GOT3 (cell line): ENCODE results near the gene PROK1.
"Not testable (repeated sequence)": the region's sequence is repeated elsewhere in the genome, so short reads cannot be mapped to it uniquely, and the experiment has no call there.

ENCODE experiments used
- DNase-seq: peaks from one replicate; lab custom pipeline; 2025; ENCODE audit warnings: mixed read lengths; lab: John Stamatoyannopoulos, UW

PROK1 gene, protein sequence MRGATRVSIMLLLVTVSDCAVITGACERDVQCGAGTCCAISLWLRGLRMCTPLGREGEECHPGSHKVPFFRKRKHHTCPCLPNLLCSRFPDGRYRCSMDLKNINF

DNA sequence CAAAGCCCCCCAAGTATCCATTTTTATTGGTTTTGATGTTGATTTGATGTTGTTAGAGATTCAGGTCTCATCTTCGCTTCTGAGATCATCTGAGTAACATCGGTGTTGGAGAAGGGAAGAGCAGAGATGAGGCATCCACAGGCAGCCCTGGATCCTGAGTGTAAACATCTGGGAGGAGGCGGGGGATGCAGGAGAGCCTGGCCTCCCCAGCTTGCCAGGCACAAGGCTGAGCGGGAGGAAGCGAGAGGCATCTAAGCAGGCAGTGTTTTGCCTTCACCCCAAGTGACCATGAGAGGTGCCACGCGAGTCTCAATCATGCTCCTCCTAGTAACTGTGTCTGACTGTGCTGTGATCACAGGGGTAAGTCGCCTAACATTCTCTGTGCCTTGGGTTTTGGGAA is at the start of gene PROK1:
Gene PROK1, plus strand, starts transcription at position 221 of the 400 bp plus-strand sequence. Its CDS starts 68 bp downstream, at position 289.
- no peak for DNase-seq

DNA sequence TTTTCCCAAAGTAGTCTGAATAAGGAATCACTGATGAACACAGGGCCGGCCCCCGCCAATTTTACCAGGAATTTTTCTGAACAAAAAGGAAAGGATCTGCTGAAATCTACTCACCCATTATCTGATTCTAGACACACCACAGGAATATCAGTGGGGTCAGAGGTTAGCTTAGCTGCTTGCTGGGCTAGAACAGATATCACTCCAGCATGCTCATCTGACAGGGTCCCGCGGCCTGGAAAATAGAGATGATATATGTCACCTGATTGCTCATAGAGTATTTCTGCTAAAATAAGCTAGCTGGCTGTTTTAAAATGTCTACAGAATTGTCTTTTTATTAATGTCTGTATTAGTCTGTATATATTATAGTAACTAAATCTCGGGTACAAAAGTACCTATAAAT is 47.1 kb upstream of the PROK1 start:
- no peak for DNase-seq

DNA sequence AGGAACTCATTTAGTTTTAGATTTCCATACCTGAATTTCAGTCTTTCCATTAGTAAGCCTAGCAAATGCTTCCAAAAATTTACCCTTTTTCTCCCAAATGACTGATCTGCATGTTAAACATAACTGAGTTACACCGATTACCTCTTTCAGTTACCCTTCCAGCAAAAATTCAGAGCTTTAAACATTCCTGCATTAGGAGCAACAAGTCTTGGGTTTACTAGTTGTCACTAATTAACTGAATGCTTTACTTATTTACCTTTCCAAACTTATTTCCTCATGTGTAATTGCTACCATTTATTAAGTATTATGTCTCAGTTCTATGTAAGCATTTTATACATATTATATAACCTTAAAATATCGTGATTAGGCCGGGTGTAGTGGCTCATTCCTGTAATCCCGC is 46.5 kb upstream of the PROK1 start:
- DNase-seq, result no peak

DNA sequence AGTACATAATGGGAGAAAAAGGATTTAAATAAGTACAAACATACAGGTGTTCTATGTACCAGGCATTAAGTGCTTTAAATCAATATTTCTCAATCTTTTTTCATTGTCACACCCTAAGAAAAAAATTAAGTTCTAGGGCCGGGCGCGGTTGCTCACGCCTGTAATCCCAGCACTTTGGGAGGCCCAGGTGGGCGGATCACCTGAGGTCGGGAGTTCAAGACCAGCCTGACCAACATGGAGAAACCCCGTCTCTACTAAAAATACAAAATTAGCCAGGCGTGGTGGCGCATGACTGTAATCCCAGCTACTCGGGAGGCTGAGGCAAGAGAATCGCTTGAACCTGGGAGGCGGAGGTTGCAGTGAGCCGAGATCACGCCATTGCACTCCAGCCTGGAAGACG is 44.5 kb upstream of the PROK1 start:
- not testable (repeated sequence) for DNase-seq

DNA sequence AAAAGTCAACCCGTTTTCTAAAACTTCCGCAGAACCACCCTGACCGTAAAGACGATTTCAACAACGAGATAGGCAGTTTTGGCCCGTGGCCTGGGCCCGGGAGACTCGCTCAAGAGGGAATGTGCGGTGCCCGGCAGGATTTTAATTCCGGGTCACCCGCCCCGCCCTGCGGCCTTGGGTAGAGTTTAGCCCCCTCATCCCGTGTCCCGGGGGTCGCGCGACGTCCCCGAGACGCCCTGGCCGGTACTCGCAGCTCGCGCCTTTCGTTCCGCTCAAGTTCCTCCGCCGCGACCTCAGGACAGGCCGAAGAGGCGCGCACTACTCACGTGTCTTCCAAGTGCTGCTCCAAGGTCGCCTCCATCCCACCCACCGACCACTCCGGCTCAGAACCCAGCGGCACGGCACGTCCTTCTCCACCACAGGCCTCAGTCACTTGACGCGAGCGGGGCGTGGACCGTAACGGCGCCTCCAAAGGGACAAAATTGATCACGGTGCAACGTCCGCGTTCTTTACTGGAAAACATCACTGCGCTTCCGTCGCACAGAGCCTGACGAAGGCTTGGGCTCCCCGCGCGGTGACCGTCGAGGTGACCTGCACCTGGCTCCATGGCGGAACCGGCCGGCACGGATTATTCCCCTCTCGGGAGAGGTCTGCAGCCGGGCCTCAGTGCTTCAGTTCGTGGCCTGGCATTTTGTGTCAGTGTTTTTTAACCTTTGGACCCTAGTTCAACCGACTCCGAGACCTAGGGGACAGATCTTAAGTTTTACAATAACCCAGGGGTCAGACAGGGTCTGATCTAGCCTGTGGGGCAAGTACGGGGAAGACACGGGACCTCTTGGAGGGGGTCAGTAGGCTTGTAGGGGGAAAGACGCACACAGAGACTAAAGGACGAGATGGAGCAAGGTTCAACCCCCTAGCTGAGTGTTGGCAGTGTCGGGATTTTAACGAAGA is 43.4 kb upstream of the PROK1 start, which contains the start of gene LAMTOR5:
Gene LAMTOR5, minus strand, starts transcription at position 435 of the 951 bp plus-strand sequence. Its CDS starts 74 bp downstream, at position 361.
- peak; percentile 42 for DNase-seq

DNA sequence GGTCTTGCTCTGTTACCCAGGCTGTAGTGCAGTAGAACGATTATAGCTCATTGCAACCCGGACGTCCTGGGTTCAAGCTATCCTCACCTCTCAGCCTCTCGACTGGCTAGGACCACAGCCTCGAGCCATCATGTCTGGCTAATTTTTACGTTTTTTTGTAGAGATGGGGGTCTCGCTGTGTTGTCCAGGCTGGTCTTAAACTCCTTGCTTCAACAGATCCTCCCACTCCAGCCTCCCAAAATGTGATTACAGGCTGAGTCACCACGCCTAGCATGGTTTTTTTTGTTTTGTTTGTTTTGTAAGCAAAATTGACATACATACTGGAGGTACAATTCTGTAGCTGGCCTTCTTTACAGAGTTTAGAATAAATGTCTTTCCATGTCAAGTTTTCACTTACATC is 42.5 kb upstream of the PROK1 start:
- DNase-seq, result no peak

DNA sequence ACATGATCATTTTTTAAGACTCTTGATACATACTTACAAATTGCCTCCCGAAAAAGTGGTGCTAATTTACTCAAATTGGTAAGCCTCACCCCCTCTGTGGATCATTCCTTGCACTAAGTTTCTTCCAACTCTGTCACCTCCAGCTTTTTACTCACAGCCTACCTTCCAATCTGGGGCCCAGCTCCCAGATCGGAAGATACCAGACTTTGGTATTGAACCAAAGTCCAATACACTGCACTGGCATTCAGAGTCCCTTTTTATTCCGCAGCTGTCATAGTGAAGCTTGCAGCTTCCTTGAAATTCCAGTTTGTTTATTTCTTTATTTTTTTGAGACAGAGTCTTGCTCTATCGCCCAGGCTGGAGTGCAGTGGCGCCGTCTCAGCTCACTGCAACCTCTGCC is 41.6 kb upstream of the PROK1 start:
- no peak for DNase-seq

DNA sequence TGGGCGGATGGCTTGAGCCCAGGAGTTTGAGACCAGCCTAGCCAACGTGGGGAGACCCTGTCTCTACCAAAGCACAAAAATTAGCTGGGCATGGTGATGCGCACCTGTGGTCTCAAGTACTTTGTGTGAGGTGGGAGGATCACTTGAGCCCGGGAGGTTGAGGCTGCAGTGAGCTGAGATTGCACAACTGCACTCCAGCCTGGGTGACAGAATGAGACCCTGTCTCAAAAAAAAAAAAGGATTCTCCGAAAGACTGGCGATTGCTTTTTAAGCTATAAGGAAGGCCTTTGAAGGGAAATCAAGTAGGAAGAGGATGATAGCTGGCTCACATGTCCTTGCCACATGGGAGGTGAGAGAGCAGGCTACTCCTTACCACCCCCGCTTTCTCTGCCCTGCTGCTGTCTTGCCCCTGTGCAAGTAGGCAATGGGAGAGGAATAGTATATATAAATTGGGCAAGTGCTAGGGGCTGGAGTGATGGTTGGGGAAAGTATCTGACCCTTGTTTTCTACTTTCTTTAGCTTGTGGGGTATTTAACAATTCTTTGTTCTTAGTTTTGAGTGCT is 39.7 kb upstream of the PROK1 start:
- no peak for DNase-seq

DNA sequence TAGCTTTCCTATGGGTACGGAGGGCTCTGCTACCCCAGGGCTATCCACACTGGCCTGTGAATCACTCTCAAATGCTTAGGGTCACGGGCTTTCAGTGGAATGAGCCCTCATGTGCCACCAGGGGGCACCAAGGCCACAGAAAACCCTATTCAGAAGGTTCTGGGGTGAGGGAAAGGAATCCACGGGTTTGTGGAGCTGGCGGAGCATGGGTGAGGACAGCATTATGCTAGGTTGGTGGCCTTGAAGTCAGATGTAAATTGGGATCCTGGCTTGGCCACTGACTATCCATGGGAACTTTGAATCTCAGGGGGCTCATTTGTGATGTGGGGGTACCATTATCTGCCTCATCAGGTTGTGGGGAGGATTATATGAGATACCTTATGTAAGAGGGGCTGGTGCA is 38.4 kb upstream of the PROK1 start:
- DNase-seq, result peak; percentile 4

DNA sequence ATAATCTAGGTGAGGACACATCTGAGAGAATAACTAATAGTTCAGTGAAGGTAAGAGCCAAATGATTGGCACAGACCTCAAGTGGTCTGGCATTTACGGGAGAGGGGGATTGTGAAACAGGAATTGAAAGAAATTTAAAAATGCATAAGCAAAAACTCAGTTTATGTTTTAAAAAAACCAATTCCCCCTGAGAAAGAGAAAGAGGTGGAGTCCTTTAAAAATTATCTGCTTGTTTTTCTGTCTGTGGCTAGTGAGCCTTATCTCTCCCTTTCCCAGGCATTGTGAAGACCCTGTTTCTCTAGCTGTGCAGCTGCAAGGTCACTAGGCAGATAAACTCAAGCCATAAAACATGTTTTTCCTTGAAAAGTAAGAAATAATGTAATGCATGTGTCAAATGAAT is 37.9 kb upstream of the PROK1 start:
- not testable (repeated sequence) for DNase-seq

DNA sequence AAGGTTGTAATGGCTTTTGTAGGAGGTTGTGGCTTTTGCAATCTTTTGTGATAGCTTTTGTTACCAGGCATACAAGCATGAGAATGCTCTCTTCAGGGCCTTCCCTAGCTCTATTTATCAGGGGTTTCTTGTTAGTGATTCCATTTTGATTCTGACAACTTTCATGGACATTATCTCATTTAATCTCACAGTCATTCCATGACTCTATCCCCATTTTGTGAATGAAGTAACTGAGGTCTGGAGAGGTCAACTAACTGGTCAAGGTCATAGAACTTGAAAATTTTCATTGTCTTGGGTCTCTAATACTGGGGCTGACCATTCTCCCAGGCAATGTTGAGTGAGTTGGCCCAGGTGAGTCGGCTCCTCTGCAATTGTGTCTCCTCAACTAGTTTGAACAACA is 32.2 kb upstream of the PROK1 start:
- DNase-seq, result no peak

DNA sequence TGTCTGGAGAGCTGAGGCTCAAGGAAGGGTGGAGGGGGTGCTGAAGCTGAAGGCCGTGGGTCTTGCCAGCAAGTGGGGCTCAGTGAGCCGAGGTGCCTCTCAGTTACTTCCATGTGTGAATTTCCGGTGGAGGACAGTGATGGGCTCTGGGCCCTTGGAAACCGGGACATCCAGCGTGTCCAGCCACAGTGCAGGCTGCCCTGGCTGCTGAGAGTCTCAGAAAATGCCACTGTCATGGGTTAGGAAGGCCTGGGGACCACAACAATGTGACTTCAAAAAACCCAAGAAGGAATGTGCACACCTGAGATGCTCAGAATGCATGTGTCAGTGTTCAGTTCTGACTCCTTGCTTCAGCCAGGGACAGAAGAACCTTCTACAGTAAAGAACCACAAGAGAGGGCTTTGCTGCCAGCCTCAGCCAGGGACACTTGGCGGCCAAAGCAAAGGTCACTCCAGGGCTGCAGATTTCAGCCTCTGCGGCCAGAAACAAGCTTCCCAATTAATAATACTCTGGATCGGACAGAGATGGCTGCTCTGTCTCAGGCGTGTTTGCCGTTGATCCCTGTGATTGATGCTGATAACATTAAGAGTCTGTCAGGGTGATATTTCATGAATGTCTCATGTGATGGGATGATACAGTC is 30.8 kb upstream of the PROK1 start:
- DNase-seq, result no peak

DNA sequence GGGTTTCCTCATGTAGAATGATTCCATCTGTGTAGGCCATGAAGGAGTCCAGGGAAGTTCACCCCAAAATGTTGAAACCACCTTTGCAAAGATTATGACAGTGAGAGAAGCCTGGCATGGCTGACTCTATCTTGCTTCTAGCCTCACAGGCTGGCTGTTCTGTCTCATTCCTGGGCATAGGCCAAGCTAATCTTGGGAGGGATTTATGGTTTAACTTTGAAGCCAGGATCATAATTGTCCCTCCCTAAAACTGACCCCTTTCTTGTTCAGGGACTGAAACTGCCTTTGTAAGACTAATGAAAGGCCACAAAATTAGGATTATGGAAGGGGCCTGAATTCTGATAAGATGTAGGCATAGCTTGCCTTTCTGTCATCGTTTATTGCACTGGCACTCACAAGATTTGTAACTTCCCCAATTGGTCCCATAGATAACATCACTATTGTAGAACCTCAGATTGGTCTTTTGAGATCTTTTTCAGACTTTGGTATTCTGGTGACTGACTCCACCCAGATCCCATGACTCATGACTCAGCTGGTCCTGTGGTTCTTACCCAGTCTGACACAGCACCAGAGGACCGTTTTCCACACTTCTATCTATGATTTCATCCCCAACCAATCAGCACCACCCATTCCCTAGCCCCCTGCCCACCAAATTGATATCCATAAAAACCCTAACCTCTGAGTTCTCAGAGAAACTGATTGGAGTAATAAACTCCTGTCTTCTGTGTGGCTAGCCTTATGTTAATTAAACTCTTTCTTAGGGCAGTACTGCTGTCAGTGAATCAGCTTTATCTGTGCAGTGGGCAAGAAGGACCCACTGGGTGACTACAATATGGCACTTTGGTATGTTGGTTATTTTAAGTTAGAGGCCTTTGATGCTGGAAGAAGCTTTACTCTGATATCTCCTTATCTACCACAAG is 29.8 kb upstream of the PROK1 start:
- no peak for DNase-seq

DNA sequence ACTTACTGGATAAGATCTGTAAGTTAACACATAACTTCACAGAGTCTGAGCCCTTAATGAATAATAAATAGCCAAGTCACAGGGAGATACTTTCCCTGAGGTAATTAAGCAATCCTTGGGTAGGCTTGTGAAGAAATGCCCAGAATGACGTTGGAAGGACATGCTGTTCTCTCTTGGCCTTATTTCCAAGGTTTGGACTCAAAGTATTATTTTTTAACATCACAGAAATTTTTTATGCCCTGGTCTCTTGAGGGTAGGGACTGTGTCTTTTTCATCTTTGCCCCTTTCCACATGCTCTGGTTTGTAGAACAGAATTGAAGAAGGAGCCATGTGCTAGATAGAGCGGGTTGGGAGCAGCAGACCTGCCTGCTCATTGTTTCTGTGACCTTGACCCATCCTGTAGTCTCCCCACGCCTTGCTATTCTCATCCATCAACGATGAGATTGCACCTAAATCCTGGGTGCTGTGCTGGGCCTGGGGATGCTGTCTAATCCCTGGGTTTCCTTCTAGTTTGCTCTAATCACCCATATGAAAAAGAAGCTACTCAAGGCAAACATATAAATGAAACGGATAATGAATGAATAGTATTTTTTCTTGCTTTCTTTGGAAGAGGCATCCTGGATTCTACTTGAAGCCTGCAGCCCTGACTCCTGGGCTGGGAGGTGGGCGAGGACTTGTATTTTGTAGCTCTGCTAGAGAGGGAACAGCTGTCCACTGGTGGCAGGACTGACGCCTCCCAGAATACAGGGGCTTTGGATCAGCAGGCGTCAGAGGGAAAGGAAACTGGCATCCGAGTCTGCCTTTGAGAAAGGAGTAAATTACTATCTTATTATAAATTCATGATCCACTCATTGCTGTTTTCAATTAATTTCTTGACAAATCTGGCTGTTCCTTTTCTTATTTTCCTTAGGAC is 26.0 kb upstream of the PROK1 start:
- DNase-seq, result no peak

DNA sequence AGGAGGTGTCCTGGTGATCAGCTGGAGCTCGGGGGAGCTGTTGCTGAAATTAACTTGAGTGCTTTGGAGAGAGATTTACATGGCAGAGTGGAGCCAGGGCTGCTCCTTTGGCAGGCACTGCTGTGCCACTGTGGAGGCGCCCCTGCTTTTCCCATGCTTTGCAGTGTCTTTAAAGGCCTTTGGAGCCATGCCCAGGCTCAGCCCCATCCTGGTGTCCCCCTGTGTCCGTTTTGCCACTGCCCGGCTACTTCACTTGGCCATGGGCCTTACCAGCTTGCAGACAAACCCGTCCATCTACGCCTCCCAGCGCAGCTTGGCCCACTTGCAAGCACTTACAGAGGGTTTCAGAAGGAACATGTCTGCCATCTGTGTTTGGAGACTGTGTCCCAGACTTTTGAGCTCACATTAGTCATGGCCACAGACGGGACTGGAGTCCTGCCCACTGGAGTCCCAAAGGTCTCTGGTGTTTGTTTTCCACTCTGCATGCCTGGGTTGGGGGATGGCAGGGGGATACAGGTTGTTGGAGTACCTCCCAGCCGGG is 25.3 kb upstream of the PROK1 start:
- no peak for DNase-seq

DNA sequence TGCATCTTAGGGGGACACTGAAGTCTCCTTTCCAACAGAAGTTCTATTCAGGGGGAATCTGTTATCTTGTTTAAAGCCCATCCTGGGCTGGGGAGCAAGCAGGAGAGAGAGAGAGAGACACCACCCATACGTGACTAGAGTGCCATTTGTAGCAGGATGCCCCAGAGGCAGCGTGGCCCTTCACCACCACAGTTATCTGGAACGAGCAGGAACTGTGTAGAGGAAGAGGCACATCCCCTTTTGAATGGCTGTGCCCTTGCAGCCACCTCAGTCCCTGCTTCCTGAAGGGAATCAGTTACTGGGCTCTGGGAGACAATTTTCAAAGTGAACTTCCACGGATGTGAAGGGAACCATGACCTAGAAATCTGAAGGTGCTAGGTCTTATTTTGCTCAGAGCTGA is 24.1 kb upstream of the PROK1 start:
- DNase-seq, result no peak

DNA sequence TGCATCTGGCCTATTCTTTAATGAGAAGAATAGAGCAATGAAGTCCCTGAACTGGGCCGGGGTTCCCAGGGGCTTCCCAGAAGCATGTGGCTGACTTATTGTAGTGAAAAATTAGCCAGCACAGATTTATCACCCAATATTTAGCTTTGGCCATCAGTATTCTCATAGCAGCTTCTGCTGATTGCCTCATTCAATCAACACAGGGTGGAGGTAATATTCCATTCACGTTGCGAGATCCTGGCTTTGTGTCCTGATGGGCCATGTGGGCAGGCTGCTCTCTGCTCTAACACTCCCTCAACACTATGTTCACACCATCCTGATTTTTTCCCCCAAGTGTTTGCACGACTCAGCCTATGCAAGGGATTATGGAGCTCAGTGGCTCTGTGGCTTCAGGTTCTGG is 22.0 kb upstream of the PROK1 start:
- DNase-seq, result no peak

DNA sequence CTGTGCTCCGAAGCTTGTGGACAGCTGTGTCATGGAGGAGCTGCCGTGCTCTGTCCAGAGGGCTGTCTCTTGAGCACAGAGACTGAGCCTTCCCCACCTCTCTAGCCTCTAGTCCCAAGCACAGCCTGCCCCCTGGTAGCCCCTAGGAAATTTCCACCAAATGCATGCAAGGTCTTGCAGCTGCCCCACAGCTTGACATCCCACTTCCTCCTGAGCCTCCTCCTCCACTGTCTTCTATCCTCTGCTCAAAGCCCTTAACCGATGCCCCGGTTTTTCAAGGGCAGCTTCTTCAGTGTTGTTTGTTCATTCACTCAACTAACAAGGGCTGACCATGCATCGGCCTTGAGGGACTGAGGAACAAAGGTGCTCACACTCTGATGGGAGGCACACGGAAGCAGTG is 20.6 kb upstream of the PROK1 start:
- DNase-seq, result no peak

DNA sequence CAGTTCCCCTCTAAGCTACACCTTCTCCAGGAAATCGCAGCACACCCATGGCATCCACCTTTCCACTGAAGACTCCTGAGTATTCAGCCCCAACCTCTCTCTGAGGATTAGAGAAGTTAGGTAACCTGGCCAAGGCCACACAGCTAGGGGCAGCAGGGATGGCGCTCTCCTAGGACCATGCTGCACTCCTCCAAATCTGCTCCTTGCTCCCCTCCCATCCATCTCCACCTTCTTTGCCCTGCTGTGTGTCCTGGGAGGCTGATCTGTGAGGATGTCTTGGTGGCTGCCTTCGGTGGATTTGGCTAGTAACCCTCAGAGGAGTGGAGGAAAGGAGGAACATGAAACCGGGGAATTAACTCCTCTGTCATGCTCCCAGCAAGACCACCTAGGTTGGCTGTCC is 20.0 kb upstream of the PROK1 start:
- DNase-seq, result no peak

DNA sequence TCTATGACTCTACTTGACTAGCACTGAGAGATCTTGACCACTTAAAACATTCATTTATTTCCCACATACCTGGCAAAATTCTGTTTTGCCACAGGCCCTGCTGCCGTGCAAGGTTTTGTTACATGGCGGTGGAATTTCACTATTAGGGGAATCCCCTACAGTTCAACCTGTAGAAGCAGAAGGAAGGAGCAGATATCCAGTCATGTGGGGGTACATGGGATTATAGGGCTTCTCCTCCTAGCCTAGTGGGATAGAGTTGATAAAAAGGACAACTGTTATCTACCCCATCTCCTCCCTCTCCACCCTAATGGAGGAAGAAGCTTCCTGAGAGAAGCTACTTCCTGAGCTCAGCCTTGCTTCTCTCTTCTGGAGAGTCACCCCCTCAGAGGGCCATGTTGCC is 17.7 kb upstream of the PROK1 start:
- no peak for DNase-seq
